Neural progenitor cell (in vitro differentiated cells): ENCODE results near the gene SCAP.

ENCODE experiments used
- CTCF ChIP-seq: fragments of 200-600 bp; sonication (generic); IDR thresholded peaks from 2 replicates; pipeline ENCODE4 v1.5.1; 2017; ENCODE audit warnings: antibody characterized with exemption, mild to moderate bottlenecking
- EZH2 ChIP-seq: fragments of 200-600 bp; sonication (generic); IDR thresholded peaks from 2 replicates; pipeline ENCODE4 v1.6.1; 2017; ENCODE audit warnings: antibody characterized with exemption, mild to moderate bottlenecking, moderate library complexity

GRCh38 chr3:47392933-47393332, 82.8 kb downstream of the SCAP start:
- no peak for TF ChIP-seq CTCF
- no peak for TF ChIP-seq EZH2
